ENCODE data around the gene SLC13A4.
"Not testable (repeated sequence)": the region's sequence is repeated elsewhere in the genome, so short reads cannot be mapped to it uniquely, and the experiment has no call there.

SLC13A4 gene

DNA sequence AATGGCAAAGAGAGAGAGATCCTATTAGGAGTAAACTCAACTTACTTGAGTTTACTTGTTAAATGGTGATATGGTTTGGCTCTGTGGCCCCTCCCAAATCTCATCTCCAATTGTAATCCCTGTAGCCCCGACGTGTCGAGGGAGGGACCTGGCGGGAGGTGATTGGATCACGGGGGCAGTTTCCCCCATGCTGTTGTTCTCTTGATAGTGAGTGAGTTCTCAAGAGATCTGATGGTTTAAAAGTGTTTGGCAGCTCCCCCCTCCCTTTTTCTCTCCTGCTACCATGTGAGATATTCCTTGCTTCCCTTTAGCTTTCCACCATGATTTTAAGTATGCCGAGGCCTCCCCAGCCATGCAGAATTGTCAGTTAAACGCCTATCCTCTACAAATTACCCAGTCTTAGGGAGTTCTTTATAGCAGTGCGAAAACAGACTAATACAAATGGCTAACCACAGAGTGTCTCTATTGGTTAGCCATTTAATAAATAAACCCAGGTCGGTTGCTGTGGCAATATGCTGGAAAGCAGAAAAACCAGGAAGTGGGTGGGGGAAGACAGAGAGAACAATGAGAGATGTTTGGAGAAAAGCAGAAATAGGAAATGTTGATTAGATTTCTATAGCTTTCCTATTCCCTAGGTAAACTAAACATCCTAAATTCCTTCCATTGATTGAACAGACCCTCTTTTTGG, 68.7 kb downstream of the SLC13A4 start:
- no peak for DNase-seq

DNA sequence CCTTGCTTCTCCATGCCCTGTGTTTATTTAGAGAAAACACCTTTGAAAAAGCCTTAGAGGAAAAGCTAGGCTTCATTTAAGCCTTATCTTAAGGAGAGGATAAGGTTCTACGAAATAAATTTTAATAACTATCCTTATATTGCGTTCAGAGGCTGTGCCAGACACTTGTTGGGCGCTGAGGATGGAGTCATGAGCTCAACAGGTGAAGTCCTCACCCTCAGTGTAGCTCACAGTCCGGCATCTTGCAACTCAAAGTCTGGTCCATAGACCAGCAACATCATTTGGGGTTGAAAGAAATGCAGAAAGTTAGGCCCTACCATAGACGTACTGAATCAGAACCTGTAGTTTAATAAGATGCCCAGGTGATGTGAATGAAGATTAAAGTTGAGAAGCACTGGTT, 69.4 kb downstream of the SLC13A4 start:
- no peak for DNase-seq

DNA sequence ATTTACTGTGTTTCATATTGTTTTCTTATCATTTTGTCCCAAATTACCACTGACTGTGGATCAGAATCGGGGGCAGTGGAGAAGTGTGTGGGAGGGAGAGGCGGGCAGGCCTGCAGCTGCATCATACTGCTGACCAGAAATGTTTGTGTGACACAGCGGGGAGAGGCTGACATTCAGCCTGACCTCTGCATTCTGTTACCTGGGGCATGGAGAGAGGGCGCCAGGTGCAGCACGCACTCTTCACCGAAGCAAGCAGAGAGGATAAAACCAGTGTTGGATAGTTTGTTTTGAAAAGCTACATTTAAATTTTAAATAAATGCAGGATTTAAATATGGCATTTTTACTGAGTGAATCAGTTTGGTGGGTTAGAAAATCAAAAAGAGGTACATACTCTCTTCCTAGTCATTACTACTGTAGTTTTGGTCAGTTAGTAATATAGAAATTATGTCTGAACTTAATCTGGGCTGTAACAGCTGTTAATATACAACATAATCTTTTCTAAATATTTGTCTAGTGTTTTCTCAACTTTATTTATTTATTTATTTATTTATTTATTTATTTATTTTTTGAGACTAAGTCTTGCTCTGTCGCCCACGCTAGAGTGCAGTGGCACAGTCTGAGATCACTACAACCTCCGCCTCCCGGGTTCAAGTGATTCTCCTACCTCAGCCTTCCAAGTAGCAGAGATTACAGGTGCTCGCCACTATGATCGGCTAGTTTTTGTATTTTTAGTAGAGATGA, 74.5 kb downstream of the SLC13A4 start:
- no peak for DNase-seq

DNA sequence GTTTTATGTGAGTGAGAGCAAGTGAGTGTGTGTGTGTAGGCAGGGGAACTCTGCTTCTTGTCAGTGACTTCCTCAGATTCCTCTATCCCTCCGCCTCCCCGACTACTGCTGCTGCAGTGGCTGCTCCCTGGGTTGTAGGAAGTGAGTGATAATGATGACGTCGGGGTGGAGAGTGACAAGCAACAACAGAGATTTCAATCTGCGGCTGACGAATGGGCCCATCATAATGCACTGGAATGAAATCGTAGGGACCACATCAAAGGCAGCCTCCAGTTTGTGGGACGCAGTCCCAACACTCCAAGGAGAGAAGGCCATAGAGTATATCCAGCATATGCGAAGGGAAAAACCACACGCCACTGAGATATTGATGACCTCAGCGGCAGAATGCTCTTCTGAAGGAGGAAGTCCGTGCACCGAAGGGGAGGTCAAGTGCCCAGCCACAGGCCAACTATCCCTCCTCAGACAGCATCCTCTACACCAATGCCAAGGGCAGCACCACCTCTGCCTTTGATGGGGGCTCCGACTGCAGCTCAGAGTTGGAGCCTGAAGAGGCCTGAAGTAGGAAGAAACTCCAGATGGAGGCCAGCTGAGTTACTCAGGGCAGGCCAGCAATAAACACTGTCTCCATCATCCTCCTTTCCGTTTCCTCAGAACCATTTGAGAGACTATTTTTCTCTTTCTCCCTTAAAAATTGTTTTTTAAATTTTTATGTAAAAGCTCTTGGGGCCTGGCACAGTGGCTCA, 77.0 kb downstream of the SLC13A4 start:
- DNase-seq: no peak

DNA sequence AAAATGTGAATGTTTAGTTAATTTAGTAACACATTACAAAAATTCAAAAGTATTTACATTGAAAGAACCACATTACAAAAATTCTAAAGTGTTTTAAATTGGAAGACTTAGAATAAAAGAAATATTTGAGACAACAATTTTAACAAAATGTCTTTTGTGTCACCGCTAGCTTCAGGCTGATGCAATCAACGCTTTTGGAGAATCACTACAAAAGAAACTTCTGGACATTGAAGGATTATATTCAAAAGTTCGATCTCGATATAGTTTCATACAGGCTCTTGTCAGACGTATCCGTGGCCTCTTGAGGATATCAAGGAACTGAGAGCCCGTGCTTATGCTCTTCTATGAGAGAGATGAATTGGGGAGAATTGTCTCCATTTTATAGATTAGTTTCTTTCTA, 79.8 kb downstream of the SLC13A4 start:
- DNase-seq: no peak

DNA sequence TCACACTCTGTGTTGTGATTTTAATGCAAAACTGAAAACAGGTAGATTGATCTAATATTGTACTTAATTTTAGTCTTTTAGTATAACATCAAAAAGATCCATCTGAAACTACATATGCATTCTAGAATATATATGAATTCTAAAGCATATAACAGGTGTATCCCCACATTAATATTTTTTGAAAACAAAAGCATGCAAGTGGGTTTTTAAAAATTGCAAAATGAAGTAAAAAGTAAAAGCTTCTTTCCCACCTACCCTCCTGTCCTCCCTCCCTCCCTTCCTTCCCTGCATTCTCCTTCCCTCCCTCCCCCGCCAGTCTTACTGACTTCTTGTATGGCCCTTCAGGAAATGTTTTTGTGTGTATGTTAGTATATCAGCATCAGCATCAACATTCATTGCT, 80.2 kb downstream of the SLC13A4 start:
- DNase-seq: no peak

DNA sequence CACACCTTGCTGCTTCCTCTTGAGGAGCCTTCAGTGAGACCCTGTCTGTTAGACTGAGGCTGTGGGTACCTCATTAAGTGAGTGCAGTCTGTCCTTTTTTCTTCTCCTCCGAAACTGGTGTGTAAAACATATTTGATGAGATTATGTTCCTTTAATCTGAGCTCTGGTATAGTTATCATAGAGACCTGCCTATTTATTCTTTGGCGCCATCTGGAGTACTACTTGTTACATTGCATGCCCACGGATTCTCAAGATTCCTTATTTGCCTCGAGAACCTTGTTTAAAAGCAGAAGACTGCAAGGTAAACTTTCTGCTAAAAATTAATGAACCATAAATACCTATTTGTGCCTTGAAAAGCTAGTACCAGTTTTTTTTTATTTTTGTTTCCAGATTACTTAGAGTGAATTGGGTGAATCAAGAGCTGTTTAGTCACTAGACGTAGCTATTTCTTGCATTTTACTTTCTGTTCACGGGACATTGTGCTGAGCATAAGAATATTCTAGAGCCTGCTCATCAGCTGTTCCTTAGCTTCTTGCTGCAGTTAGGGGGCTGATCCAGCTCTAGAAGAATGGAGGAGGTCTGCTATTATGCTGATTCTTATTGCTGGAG, 82.6 kb downstream of the SLC13A4 start:
- DNase-seq: no peak

DNA sequence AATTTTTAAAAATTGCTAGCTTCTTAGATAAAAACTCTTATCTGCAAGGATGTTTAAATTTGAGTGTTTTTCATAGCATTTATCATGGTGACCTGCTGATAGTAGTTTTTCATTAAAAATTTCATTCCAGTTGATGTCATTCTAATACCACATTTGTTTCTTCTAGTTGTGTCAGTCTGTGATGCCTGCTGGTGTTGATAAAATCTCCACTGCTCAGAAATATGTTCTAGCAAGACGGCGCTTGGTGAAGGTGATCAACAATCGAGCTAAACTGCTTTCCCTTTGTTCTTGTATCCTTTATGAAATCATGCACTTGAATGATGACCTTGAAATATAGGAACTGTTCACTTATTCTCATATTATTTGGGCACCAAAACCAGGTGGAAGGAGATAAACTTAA, 83.3 kb downstream of the SLC13A4 start:
- no peak for DNase-seq

DNA sequence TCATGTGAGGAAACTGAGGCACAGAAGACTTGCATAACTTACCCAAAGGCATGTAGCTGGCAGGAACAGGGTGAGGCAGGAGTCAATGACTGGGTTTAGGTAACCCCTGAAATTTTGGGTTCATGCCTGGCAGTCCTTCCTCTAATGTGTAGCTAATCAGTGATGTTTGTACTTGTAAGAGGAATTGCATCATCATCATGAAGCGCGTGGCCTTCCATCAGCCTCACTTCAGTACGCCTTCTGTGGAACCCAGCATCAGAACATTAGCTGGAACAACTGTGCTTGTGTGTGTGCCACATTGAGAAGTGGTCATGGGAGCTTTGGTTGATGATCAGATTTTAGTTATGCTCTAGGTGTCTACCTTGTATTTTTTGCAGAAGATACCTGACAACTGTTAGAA, 83.8 kb downstream of the SLC13A4 start:
- no peak for DNase-seq

DNA sequence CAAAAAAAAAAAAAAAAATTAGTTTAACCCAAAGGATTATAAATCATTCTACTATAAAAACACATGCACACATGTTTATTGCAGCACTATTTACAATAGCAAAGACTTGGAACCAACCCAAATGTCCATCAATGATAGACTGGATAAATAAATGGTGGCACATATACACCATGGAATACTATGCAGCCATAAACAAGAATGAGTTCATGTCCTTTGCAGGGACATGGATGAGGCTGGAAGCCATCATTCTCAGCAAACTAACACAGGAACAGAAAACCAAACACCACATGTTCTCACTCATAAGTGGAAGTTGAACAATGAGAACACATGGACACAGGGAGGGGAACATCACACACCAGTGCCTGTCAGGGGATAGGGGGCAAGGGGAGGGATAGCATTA, 88.3 kb downstream of the SLC13A4 start:
- not testable (repeated sequence) for DNase-seq

DNA sequence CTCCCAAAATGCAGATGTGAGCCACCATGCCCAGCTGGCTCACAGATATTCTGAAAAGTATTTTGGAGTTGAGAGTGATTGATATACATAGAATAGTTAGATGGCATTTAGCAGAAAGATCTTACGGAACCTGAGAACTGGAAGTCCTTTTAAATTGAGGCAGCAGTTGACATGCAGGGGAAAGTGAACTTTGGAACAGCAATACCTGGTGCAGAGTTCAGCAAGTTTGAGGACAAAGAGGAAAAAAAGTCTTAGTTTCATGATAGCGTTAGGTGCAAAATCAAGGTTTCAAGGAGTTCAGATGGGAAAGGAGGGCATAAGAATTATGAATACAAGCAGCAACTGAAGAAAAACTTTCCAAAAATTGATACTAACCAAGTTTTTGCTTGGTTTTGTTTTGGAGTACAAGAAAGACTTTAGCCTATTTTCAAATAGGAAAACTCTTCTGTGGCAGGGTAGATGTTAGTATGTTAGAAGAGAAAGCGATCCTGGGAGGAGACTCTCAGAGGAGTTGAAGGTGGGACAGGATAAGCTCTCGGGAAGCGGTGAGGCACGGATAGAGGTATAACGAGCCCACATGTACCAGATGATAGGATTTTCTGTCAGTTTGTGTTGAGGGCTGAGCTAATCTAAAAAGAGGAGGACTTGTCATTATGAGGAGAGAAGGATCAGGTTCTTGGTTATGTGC, 93.7 kb downstream of the SLC13A4 start:
- DNase-seq: no peak

Measured in NCI-H2107 (cell line).